Fibroblast of pulmonary artery (primary cell): ENCODE results near the gene RGS14.
A peak's percentile ranks its signal among the peaks of the same experiment; 100 is the strongest.

Source experiments
- DNase-seq: peaks from one replicate; pipeline ENCODE4 v3.0.0-alpha.2; 2010; ENCODE audit warnings: low read depth
- H3K4me3 ChIP-seq: replicated peaks from 2 replicates; pipeline ENCODE4 v1.5.1; 2011; ENCODE audit warnings: low read depth, mild to moderate bottlenecking, control low read depth, low read length, moderate library complexity
- CTCF ChIP-seq: IDR thresholded peaks from 2 replicates; pipeline ENCODE4 v1.5.1; 2011; ENCODE audit warnings: mild to moderate bottlenecking, control low read depth, low read length, inconsistent platforms; ENCODE audit errors: missing control alignments

Gene RGS14

DNA sequence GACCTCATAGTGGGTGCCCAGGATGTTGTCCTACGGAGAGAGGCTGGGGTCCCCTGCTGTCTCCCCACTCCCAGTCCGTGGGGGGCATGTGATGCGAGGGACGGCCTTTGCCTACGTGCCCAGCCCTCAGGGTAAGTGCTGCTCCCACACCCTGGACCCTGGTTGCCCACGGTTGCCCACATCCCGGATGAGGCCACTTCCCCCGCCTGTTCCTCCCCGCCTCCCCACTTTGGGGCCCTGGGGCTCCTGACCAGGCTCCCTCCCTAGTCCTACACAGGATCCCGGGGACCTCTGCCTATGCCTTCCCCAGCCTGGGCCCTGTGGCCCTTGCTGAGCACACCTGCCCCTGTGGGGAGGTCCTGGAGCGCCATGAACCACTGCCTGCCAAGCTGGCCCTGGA lies 28.0 kb downstream of the RGS14 start:
- TF ChIP-seq CTCF: no peak
- no peak overlapping the region for H3K4me3 ChIP-seq
- DNase-seq: no peak

DNA sequence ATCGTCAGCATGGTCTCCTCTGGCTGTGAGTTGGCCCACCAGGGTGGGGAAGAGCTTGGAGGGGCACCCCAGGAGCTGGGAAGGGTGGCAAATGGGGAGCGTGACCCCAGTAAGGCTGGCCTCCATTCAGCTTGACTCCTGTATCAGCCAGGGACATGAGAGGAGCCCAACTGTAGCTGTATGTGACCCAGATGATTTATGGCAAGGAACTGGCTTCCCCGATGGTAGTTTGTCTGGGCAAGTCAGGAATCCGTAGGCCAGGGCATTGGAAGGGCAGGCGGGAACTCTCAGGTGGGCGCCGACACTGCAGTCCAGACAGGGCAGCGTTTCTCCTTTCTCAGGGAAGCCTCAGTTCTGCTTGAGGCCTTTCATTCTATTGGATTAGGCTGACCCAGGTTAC lies 28.8 kb downstream of the RGS14 start:
- H3K4me3 ChIP-seq: no peak overlapping the region
- TF ChIP-seq CTCF: no peak

GRCh38 chr5:177387405-177387804 lies 29.7 kb downstream of the RGS14 start:
- no peak for TF ChIP-seq CTCF
- no peak overlapping the region for H3K4me3 ChIP-seq
- no peak for DNase-seq

More for the DNA sequence above, 28.8 kb downstream of the RGS14 start:
- DNase-seq: no peak

DNA sequence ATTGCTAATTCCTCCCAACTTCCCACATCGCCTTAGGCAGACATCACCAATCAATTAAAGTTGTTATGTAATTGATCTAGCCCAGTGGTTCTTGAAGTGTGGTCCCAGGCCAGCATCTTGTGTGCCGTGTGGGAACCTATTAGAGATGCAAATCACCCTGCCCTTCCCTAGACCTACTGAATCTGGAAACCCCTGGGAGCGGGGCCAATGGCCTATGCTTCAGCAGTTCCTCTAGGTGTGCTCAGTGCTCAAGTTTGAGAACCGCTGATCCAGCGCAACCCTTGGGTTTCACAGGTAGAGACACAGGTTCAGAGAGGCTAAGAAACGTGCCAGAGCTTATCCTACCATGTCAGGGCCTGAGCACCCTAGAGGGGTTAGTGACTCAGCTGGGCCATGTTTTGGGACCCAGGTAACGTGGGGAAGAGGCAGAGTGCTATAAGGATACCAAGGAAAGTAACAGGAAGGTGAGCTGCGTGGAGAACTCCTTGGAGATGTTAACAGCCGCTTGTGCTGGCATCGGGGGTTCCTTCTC lies 30.9 kb downstream of the RGS14 start:
- TF ChIP-seq CTCF: no peak
- no peak overlapping the region for H3K4me3 ChIP-seq
- DNase-seq: no peak

DNA sequence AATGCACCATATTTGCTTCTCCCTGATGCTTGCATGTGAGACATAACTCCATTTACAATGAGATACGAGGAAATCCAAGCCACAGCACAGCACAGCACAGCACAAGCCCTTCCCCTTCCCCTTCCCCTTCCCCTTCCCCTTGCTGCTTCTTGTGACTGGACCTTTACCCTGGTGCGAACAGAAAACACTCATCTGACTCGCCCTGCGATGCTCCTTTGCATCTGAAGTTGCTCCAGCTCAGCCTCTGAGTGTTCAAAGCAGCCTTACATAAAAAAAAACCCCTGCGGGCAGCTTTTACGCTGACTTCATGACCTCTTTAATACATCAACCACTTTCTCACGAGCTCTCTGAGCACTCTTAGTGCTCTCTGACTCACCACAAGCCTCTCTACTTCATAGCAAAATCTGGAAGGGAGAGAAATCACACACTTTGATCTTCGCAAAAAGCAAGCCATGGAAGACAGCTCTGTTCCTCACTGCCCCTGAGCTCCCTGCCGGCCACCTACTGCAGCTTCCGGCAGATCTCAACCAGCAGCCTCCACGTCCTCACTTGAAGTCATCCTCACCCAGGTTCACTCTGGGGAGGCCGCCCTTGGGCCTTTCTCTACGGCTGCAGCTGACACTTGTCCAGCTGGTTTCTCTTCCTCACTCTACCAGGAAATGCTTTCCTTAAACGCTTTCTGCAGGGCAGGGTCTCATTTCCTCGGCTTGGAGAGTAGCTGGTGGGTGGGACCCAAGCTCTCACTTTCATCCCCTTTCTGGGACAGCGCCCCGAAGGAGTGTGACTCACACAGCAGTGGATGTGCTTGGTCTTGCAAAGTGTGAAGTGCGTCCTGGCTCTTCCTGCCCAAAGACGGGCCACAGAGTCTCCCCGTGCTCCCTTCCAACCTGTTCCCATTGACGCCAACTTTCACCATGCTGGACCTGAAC lies 31.8 kb downstream of the RGS14 start:
- no peak for TF ChIP-seq CTCF
- H3K4me3 ChIP-seq: no peak overlapping the region
- peak; percentile 63 for DNase-seq

DNA sequence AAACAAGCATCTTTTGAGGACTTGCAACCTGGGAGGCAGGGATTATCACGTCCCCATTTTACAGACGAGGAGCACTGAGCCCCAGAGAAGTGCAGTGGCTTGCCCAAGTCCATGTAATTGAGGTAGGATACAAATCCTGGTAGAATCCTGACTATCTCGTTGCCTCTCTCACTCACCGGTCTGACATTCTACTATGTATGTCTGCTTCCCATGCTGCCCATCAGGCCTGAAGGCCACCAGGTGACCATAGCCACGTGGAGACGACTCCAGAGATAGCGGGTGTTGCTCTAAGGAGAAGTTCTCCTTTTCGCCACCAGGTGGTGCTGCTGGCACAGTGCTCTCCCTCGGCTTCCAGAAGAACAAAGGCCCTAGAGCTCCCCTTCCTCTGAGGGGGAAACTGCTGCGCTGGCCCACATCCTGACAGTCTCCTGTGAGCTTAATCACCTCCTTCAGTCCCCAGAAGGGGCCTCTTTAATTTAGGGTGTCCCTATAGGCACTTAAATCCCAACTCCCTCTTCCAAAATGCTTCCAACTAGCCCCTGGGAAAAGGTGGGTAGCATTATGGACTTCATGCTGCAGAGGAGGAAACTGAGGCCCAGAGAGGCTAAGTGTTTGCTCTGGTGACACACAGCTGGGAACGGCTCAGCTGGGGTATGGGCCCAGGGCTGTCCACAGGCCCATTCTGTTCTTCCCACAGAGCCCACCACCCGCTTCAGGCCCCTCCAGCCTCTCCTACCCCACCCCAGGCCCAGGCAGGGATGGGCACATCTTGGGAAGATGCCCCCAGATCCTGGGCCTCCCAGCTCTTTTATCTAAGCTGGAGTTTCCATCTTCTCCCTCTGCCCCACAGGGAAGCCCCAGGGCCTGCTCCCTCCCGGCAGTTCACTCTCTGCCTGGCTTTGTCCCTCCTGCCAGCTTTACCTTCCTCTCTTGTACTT lies 32.9 kb downstream of the RGS14 start:
- TF ChIP-seq CTCF: peak; percentile 93
- peak; percentile 86 for DNase-seq
- no peak overlapping the region for H3K4me3 ChIP-seq
